Upper lobe of left lung (tissue), 6 donors: ENCODE measurements around the gene MOBP. TPM values are rescaled to one million over a fixed set of nuclear protein-coding genes. Genes with fewer than 3 reads are reported as not detected.
"Not testable (repeated sequence)": the region's sequence is repeated elsewhere in the genome, so short reads cannot be mapped to it uniquely, and the experiment has no call there.

ENCODE experiments used
- ATAC-seq, 2 donors: fragments of 200-7000 bp; cut with Tn5 transposase; one replicate each; pipeline ENCODE4 v1.9.1; 2022; ENCODE audit warnings: mild to moderate bottlenecking in 2 of 2, moderate library complexity in 2 of 2; ENCODE audit not compliant: low FRiP score in 2 of 2
- DNase-seq, 2 donors: peaks; one replicate each; pipeline ENCODE4 v3.0.0-alpha.2; 2019 to 2020
- H3K27ac ChIP-seq, 4 donors: fragments of 200-600 bp; sonication (generic); one replicate each; pipeline ENCODE4 v1.5.1; 2016 to 2019
- H3K27me3 ChIP-seq, 4 donors: fragments of 200-600 bp; sonication (generic); one replicate each; pipeline ENCODE4 v1.5.1; 2017 to 2019
- H3K36me3 ChIP-seq, 4 donors: fragments of 200-600 bp; sonication (generic); one replicate each; pipeline ENCODE4 v1.5.1; 2016 to 2019
- H3K4me1 ChIP-seq, 4 donors: fragments of 200-600 bp; sonication (generic); one replicate each; pipeline ENCODE4 v1.5.1; 2018 to 2019
- H3K4me3 ChIP-seq, 4 donors: fragments of 200-600 bp; sonication (generic); one replicate each; pipeline ENCODE4 v1.5.1; 2017 to 2019; ENCODE audit warnings: mild to moderate bottlenecking in 2 of 4, moderate library complexity in 1 of 4
- H3K9me3 ChIP-seq, 4 donors: fragments of 200-600 bp; sonication (generic); one replicate each; pipeline ENCODE4 v1.5.1; 2018 to 2019
- CTCF ChIP-seq, 6 experiments: fragments of 450-650 bp in 4 of 6; fragments of 200-600 bp in 2 of 6; sonication (generic) in 2 of 6; IDR thresholded peaks; one replicate each; pipeline ENCODE4 v1.5.1; 2016 to 2019; ENCODE audit warnings: antibody characterized with exemption in 6 of 6
- EP300 ChIP-seq, 4 donors: sonication (generic); formaldehyde crosslinking; IDR thresholded peaks; one replicate each; pipeline ENCODE4 v1.5.1; 2017; ENCODE audit warnings: antibody characterized with exemption in 4 of 4, control low read depth in 2 of 4
- POLR2A ChIP-seq, 4 donors: fragments of 450-650 bp; IDR thresholded peaks; one replicate each; pipeline ENCODE4 v1.5.1; 2016 to 2017; ENCODE audit warnings: antibody characterized with exemption in 4 of 4, mild to moderate bottlenecking in 2 of 4
- POLR2AphosphoS5 ChIP-seq, 2 donors: sonication (generic); formaldehyde crosslinking; IDR thresholded peaks; one replicate each; pipeline ENCODE4 v1.5.1; 2017; ENCODE audit warnings: antibody characterized with exemption in 2 of 2
- WGBS, 2 donors: methylation state at CpG; one replicate each; pipeline ENCODE4 v1.1.5; 2017 to 2018; 5-methylcytosine and 5-hydroxymethylcytosine counted together
- total RNA-seq, 6 donors: library from RNA; depleted of rRNA in 4 of 6; stranded (reverse); fragments of >200 nt in 4 of 6; gene quantifications; one replicate each; pipeline versions ENCODE4 v1.1.0 to v1.2.1, GENCODE V29; 2016 to 2021
- donor health status: DM: no; HTN: no; CAD: no; lungs with moderate emphysema.
- donor health status: DM: no; HTN: yes; CAD: no; lungs with severe emphysema.

Gene MOBP
- total RNA-seq, 6 donors from 2014 or later = 0.22 TPM; not detected in 5

- DNase-seq (no peak), ATAC-seq (no peak)
- Histone ChIP-seq H3K9me3 (no peaks in the 10 kb centered on the region), H3K27me3 (no peaks in the 10 kb centered on the region), H3K27ac (no peak overlapping the region), H3K4me1 (peaks cover 0 to 7% (median 5%) of the 10 kb centered on the region in 4 donors), H3K36me3 (no peaks in the 10 kb centered on the region), H3K4me3 (no peak overlapping the region)
- TF ChIP-seq POLR2AphosphoS5 (IDR thresholded peaks at IDR 0.05) (no peak), POLR2A (IDR thresholded peaks at IDR 0.05) (no peak), EP300 (IDR thresholded peaks at IDR 0.05) (no peak), CTCF (IDR thresholded peaks at IDR 0.05) (no peak)
- WGBS, 2 donors = 70 to 83% methylated on average over 3 of the region's 3 CpGs
Measured at GRCh38 chr3:39449796-39450195, 17.7 kb upstream of the MOBP start.

GRCh38 chr3:39453134-39453533, 14.3 kb upstream of the MOBP start:
- DNase-seq = no peak
- Histone ChIP-seq H3K36me3 (no peaks in the 10 kb centered on the region), H3K27ac (no peak overlapping the region), H3K4me3 (no peak overlapping the region), H3K9me3 (no peaks in the 10 kb centered on the region), H3K4me1 (peaks cover 0 to under 1% (median 0%) of the 10 kb centered on the region in 4 donors), H3K27me3 (no peaks in the 10 kb centered on the region)
- WGBS, 2 donors = 37 to 46% methylated on average over 1 of the region's 1 CpG
- no peak for TF ChIP-seq EP300 (IDR thresholded peaks at IDR 0.05)
- TF ChIP-seq CTCF (IDR thresholded peaks at IDR 0.05) = no peak
- no peak for TF ChIP-seq POLR2A (IDR thresholded peaks at IDR 0.05)
- TF ChIP-seq POLR2AphosphoS5 (IDR thresholded peaks at IDR 0.05) = no peak
- ATAC-seq = no peak

- not testable (repeated sequence) for H3K9me3 ChIP-seq, H3K4me3 ChIP-seq, H3K27ac ChIP-seq, H3K36me3 ChIP-seq, ATAC-seq, H3K4me1 ChIP-seq, H3K27me3 ChIP-seq, DNase-seq
- 94 to 97% methylated on average over 7 of the region's 7 CpGs for WGBS, 2 donors
Measured at GRCh38 chr3:39453872-39454271, 13.6 kb upstream of the MOBP start.

- Histone ChIP-seq H3K4me1 (no peaks in the 10 kb centered on the region), H3K9me3 (no peaks in the 10 kb centered on the region), H3K36me3 (no peaks in the 10 kb centered on the region), H3K4me3 (no peak overlapping the region), H3K27ac (no peak overlapping the region), H3K27me3 (no peaks in the 10 kb centered on the region)
- TF ChIP-seq CTCF (IDR thresholded peaks at IDR 0.05) (no peak), POLR2A (IDR thresholded peaks at IDR 0.05) (no peak), EP300 (IDR thresholded peaks at IDR 0.05) (no peak), POLR2AphosphoS5 (IDR thresholded peaks at IDR 0.05) (no peak)
- 73 to 75% methylated on average over 2 of the region's 3 CpGs for WGBS, 2 donors
- no peak for ATAC-seq
- DNase-seq = no peak
Measured at GRCh38 chr3:39454591-39455217, 12.8 kb upstream of the MOBP start.

- H3K27ac ChIP-seq = no peak overlapping the region
- DNase-seq (peak in 1 of 2 donors; percentile 76), ATAC-seq (peak in 1 of 2 donors; percentile 65)
- no peak for TF ChIP-seq CTCF (IDR thresholded peaks at IDR 0.05)
- no peak for TF ChIP-seq EP300 (IDR thresholded peaks at IDR 0.05)
- TF ChIP-seq POLR2A (IDR thresholded peaks at IDR 0.05) = no peak
- no peak for TF ChIP-seq POLR2AphosphoS5 (IDR thresholded peaks at IDR 0.05)
- WGBS, 2 donors = 91 to 92% methylated on average over 20 of the region's 20 CpGs
- H3K4me3 ChIP-seq = no peak overlapping the region
- H3K36me3 ChIP-seq = no peaks in the 10 kb centered on the region
- H3K27me3 ChIP-seq = no peaks in the 10 kb centered on the region
- H3K9me3 ChIP-seq = no peaks in the 10 kb centered on the region
- H3K4me1 ChIP-seq = no peaks in the 10 kb centered on the region
Measured at GRCh38 chr3:39456159-39456558, 11.3 kb upstream of the MOBP start.
